Stimulated activated CD8-positive, alpha-beta memory T cell treated with anti-CD3 and anti-CD28 coated beads, Interleukin-12 subunit alpha, Interleukin-12 subunit beta, amount 100 ng/mL, for 4 hours (primary cell): ENCODE measurements around the gene RAP2B.
"Not testable (repeated sequence)": the region's sequence is repeated elsewhere in the genome, so short reads cannot be mapped to it uniquely, and the experiment has no call there.

Source experiments
- DNase-seq: peaks from one replicate; pipeline ENCODE4 v3.0.0-alpha.2; 2020; ENCODE audit warnings: low read depth

Gene RAP2B

DNA sequence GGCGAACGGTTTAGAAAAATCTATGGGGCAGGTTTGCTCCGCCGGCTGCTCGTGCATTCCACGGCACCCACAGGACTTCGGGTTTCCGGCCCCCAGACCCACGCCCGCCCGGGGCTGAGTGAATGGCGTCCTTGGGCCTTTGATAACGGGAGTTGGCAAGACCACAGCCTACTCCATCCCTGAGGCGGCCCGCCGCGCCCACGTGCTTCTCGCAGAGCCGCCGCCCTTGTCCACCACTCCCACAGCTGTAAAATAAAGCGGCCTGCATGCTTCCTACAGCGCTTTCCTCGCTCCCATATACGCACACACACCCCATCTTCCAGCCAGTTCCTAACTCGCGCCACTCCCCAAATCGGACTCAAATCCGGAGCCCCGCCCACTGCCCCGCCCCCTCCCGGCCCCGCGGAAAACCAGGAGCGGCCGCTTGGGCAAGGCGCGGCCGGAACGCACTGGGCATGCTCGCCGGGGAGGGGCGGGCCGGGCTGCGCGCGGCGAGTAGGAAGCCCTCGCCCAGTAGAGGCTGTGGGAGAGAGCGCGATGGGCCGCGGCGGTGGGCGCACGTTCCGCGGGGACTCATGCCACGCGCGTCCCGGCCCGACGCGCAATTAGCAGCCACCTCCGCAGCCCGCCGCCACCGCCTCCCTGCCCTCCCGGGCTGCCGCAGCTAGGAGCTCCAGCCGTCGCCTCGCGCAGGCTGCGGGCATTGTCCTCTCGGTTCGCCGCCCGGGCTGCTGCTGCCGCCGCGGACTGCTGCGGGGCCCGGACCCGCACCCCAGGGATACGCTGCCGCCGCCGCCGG, at the start of gene RAP2B:
Gene RAP2B (plus strand): TSS at position 513 of the 799 bp plus-strand sequence. CDS start 468 bp downstream, outside the sequence.
- peak; percentile 92 for DNase-seq

DNA sequence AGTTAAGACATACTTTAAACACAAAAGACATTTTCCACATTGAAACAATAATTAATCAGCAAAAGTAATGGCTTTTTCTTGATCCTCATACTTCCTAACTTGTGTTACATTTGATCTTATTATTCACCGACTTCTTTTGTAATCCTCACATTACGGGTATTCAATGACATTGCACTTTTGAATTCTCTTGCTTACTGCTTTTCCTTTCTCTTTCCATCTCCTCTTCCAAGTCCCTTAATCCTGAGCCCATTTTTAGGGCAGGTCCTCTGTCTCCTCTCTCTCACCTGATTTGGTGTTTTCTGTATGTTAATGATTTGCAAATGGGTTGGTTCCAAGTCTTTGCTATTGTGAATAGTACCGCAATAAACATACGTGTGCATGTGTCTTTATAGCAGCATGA, 48.5 kb upstream of the RAP2B start:
- no peak for DNase-seq

DNA sequence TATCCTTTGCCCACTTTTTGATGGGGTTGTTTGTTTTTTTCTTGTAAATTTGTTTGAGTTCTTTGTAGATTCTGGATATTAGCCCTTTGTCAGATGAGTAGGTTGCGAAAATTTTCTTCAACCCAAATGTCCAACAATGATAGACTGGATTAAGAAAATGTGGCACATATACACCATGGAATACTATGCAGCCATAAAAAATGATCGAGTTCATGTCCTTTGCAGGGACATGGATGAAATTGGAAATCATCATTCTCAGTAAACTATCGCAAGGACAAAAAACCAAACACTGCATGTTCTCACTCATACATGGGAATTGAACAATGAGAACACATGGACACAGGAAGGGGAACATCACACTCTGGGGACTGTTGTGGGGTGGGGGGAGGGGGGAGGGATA, 47.8 kb upstream of the RAP2B start:
- DNase-seq = not testable (repeated sequence)

DNA sequence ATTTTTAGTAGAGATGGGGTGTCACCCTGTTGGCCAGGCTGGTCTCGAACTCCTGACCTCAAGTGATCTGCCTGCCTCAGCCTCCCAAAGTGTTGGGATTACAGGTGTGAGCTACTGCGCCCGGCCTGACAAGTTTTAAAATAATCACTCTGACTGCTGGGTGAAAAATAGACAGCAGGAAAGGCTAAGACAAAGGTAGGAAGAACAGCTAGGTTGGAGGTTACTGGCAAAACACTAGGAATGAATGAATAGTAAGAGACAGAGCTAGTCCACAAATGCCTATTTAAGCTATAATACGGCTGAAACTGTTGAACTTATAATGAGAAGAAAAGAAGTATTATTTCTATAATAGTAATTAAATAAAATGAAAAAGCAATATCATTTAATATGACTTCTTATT, 46.7 kb upstream of the RAP2B start:
- DNase-seq = no peak

DNA sequence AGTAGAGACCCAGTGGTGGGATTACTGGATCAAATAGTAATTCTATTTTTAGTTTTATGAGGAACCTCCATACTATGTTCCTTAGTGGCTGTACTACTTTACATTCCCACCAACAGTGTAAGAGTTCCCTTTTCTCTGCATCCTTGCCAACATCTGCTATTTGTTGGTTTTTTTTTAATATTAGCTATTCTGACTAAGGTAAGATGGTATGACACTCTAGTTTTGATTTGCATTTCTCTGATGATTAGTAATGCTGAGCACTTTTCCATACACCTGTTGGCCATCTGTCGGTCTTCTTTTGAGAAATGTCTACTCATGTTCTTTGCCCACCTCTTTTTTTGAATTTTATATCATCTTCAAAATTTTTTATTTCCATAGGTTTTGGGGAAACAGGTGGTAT, 34.2 kb upstream of the RAP2B start:
- DNase-seq = no peak

DNA sequence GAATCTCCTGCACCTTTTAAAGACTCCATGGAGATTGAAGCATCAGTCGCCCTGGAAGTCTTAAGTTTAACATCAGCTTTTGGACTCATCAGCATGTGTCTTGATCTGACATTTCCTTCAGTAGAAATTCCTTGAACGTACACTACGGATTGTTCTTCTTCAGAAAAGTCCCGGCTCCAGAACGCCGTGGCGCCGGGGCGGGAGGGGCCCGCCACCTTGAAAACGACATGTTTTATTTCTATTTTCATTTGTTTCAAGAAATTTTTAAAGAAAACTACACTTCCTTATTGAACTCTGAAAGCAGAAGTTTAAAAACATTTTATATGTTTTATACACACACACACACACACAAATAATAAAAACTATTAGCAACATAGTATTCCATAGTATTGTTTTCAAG, 32.6 kb upstream of the RAP2B start:
- no peak for DNase-seq

DNA sequence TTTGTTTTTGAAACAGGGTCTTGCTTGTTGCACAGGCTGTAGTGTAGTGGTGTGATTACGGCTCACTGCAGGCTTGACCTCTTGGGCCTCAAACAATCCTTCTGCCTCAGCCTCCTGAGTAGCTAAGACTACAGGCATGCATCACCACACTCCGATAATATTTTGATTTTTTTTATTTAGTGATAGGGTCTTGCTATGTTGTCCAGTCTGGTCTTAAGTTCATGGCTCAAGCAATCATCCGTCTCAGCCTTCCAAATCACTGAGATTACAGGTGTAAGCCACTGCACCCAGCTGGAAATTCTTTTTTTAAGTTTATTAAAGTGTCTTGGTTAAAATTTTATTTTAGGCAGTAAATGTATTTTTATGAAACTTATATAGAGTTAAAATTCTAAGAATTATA, 32.2 kb upstream of the RAP2B start:
- DNase-seq = no peak

DNA sequence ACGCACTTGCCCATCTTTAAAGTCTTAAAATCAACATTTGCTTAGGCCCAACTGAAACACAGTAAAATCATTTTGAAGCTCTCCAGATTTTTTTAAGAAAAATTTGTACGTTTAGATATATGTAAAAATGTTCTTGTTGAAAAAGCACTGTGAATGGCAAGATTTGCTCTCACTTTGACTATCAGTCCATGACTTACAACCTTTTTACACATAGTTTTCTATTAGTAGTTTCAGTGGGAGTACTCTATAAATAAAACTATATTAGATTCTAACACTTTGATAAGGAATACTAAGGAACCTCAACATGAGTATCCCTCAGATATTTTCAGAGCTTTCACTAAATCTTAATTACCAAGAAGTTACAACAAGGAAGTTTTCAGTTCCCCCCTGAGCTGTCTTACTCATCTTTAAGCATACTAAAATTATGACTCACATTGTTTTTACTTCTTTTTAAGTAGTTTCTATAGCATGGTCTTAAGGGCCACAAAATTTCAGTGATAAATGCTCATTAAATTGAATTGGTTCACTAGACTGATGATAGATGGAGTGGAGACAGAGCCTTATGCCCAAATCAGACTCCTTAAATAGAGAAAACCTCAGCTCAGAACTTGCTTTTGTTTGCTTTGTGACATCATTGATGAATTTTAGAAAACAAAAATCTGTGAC, 31.6 kb upstream of the RAP2B start:
- DNase-seq = no peak

DNA sequence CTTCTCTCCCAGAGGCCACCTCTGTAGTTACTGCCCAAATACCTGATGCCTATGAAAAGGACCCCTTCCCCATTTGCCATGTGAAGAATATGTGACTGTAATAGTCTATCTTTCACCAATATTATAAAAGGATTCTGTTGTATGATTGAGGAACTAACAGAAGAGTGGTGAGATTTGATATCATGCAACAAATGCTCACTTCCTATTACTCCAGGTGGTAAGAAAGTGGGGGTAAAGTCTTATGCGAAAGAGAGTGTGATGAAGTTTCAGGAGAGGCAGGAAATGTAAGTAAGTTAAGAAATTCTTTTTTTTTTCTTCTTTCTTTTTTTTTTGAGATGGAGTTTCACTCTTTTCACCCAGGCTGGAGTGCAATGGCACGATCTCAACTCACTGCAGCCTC, 24.4 kb upstream of the RAP2B start:
- DNase-seq = no peak

DNA sequence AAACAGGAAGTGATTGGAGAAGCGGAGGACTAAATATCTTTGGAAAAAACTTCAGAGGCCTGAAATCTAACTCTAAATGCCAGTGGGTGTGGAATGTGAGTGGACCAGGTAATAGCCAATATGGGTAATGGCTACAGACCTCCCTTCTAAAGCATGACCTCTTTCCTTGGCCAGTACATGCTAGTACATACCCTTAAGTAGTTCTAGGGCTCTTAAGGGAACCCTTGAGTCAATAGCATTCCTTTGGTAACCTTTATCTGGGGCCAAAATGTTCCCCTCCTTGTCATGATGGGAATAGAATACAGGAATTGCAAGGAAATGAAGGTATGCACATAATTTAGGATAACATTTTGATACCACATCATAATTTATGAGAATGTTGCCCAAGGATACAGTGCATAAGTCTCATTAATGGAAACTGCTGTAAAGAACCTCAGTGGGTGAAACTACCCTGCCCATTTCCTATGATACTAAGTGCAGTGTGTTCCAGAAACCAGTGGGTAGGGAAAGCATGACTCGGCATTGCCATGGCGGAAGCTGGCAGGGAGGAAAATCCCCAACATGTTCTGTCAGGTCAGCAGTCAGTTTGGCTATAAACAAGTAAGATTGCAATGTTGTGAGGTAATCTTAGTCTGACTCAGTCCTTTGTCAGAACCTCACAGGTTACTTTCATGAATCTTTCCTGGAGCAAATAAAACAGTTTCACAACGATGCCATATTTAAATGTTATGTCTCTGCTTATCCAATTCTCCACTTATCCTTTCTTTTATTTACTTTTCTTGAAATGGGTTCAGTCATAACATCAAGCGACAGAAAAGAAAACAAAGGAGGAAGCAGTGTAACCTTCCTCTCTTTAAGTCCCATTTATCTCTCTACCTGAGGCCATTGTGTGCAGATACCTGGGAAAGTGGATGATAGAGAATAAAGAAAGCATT, 23.5 kb upstream of the RAP2B start:
- no peak for DNase-seq

DNA sequence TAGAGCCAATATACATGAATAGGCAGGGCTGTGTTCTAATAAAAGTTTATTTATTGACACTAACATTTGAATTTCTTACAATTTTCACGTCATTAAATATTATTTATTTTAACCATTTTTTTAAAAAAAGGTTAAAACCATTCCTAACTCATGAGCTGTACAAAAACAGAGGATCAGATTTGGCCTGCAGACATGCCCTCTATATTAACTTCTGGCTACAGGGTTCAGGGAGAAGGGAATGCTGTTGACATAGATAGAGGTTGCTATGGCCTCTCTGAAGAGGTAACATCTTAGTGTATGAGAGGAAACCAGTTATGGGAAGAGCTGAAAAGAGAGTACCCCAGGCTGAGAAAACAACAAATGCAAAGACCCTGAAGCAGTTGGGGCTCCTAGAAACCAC, 19.1 kb upstream of the RAP2B start:
- DNase-seq = no peak

DNA sequence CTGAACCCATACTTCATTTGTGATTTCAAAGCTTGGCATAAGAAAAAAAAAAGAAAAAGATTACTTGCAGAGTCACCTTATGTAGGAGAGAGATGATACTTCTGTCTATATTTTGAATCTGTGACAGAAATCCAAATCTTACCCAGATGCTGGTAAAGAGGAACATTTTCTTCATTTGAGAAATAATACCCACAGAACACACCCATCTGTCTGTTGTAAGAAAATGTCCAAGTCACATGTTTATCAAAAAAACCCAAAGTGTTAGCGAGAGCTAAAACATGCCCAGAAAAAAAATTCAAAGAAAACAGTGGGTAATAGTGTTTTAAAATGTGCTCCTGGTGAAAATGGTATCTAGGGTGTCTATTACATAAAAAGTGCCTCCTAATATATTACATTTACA, 18.0 kb upstream of the RAP2B start:
- DNase-seq = no peak

DNA sequence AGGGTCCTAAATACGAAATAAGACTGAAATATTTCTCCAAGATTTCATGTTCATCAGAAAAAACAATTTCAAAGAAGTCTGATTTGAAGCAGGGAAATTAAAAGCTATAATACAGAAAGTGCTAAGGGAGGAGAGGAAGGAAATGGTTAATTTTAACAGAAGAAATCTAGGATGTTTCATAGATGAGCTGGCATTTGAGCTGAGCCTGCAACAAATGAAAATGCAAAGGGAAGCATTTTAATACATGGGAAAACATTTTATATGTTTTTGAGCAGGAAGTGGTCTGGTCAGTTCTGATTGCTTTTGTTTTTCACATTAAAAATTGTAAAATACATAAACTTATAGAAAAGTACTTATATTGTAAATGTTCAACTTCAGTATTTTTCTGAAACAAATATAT, 17.2 kb upstream of the RAP2B start:
- DNase-seq = no peak

DNA sequence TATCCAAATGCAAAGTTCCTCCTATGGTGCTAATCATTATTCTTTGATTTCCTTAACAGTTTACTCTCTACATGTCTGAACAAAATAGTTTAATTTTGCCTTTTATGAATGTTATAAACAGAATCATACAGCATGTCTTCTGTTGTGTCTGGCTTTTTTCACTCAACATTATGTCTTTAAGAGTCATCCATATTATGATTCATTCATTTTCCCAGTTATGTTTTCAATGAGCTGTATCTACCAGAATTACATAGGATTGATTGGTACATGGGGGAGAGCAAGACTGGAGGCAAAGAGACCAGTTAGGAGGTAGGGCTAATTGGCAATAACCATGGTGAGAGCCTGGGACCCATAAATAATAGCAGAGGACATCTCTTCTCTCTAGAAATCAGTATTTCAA, 16.6 kb upstream of the RAP2B start:
- DNase-seq = no peak

DNA sequence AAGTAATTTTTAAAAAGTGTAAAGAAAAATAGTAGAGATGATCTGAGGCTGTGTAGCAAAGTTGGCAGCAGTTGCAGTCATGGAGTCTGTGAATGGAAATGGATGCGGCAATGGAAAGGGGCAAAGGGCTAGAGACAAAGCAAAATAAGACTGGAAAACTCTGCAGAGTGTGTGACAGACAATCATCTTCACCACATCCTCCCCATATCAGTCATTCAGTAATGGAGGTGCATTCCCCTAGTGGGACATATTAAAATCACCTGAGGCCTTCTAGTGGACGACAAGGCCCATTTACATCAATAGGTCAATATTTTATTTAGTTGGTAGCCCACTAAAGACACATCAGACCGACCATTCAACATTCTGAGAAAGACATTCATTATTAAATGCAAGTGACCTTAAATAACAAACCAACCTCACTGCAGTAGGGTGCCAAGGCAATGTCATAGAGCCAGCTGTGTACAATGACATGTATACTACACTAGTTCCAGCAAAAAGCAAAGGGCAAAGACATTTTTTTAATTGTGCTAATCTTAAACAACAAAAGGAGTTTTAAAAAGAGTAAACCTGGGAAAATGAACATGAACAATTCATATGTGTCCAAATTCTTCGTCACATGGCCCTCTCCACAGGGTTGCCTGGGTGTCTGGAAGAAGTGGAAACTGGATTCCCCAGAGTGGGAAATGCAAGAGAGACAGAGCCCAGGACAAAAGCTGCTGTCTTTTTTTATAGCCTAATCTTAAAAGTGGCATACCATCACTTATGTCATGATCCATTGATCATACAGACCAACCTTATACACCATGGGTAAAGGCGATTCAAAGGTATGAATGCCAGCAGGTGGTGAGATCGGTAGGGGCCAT, 15.6 kb upstream of the RAP2B start:
- DNase-seq = no peak

DNA sequence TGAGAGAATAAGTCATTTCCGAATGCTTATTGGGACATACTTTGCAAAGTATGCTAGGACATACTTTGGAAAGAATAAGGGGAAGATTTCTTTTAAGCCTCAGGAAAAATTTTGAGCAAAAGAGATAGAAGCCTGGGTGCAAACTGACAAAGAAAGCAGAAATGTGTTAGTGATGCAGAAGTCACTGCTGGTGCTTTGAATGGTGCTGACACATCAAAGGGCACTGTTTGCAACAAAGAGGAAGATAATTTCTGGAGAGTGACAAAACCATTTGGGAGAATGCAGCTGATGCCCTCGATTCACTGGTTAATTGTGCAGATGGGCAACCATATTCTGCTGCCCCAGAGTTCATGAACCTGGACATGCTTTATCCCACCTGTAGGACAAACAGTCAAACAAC, 11.0 kb upstream of the RAP2B start:
- DNase-seq = no peak

DNA sequence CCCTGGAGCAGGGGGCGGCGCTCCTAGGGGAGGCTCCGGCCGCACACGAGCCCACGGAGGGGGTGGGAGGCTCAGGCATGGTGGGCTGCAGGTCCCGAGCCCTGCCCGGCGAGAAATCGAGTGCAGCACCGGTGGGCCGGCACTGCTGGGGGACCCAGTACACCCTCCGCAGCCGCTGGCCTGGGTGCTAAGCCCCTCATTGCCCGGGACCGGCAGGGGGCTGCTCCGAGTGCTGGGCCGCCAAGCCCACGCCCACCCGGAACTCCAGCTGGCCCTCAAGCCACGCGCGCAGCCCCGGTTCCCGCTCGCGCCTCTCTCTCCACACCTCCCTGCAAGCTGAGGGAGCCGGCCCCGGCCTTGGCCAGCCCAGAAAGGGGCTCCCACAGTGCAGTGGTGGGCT, 6.2 kb upstream of the RAP2B start:
- not testable (repeated sequence) for DNase-seq

DNA sequence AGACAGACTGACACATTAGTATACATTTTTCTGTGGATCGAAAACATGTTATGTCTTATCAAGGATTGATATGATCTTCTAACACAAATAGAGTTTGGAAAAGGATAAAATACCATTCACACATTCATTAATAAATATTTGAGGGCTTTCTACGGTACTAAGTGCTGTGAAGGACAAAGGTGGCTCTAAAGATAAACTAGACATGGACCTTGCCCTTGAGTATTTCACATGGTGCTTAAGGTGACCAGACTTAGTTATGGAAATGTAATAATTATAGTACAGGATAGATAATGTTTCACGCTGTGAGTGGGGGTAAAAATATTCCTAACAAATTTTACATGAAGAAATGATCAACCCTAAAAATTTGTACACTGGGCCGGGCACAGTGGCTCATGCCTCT, 3.8 kb upstream of the RAP2B start:
- DNase-seq = no peak

DNA sequence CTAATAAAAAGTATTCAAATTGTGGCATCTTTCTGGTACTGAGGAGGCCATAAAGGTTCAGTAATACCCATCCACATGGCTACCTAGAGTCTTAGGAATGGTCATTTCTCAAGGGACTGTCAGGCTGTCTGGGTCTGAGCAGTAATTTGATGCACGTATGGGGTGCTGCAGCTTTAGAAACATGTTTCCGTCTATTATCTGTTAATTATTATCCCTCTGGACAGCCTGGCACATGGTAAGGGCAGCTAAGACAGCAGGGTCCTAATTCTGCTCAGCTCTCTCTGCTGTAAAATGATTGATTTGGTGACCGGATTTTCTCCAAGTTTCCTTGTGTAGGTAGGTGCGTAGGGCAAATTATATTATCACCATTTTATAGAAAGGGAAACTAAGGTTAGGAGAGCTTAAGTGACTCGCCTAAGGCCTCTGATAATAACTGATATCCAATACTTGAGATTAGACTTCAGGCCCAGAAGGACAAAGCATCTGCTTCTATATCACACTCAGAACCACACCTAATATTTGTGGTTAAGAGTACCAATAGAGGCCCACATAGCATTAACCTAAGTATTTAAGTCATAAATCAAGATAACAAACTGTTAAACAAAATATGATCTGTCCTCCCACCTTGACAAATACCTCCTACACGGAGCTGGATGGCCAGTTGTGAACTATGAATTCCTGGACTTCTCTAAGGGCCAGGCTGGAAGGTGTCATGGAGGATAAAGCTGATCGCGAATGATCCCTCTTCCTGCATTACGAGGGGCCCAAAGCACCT, 2.9 kb upstream of the RAP2B start:
- no peak for DNase-seq

DNA sequence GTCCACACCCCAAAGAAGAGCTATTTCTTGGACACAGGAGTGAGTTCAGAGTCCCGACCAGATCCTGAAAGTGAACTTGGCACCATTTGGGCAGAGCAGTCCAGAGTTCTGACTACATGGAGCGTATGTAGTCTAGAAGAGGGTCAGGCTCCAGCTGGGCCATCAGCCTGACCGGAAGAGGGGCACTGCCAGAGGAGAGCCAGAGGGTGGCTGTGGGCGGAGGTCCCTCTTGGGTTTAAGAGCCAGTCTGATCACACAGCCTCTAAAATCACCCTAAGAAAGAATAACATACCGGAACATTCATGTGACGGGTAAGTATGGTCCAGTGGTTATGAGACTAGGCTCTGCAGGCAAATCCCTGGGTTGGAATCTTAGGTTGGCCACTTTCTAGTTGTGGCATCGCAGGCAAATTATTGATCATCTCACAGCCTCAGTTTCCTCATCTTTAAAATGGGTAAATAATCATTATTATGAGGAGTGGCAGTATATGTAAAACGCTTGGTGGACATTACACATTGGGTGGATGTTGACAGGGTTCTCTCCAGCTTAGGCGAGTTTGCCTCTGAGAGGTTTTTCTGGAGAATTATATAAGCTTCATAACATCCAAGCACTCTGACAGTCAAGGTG, 2.1 kb upstream of the RAP2B start:
- no peak for DNase-seq
